D721Med (cell line): ENCODE results near the gene TNPO2.

Experiments used
- DNase-seq: peaks from one replicate; pipeline ENCODE4 v3.0.0; 2011; ENCODE audit warnings: low spot score; ENCODE audit not compliant: insufficient read length
- FAIRE-seq: peaks from 2 replicates; lab custom pipeline; 2011; peaks lifted over from hg19 to GRCh38; lab: Jason Lieb, UNC
- TF ChIP-seq, protein P1 (sequence below): IDR thresholded peaks from 2 replicates; pipeline ENCODE4 v1.5.1; 2012; ENCODE audit warnings: mild to moderate bottlenecking, control low read depth; ENCODE audit not compliant: insufficient read depth; ENCODE audit errors: missing control alignments

TNPO2 gene

DNA sequence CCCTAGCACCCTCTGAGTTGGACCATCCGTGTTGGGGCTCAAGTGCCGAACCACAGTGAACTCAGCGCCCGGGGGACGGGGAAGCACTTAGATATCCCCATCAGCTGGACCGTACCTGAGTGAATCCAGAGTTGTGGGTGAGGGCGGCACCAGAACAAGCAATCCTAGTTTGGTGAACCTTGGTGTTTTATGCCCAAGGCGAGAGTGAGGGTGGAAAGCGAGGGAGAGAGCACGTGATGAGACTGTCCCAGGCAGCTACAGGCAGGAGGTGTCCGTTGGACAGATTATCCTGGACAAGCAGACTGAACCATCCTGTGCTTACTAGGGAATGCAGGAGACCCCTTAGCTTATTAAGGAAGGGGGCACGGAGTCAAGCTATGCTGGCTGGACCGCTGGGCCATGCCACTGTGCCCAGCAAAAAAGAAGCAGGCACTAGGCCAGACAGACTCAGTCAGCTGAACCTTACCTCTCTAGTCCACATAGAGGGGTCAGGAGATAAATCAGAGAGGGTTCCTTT, 14.2 kb upstream of the TNPO2 start:
- TF ChIP-seq, protein P1, sequence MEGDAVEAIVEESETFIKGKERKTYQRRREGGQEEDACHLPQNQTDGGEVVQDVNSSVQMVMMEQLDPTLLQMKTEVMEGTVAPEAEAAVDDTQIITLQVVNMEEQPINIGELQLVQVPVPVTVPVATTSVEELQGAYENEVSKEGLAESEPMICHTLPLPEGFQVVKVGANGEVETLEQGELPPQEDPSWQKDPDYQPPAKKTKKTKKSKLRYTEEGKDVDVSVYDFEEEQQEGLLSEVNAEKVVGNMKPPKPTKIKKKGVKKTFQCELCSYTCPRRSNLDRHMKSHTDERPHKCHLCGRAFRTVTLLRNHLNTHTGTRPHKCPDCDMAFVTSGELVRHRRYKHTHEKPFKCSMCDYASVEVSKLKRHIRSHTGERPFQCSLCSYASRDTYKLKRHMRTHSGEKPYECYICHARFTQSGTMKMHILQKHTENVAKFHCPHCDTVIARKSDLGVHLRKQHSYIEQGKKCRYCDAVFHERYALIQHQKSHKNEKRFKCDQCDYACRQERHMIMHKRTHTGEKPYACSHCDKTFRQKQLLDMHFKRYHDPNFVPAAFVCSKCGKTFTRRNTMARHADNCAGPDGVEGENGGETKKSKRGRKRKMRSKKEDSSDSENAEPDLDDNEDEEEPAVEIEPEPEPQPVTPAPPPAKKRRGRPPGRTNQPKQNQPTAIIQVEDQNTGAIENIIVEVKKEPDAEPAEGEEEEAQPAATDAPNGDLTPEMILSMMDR: no peak
- no peak for FAIRE-seq
- DNase-seq: no peak

DNA sequence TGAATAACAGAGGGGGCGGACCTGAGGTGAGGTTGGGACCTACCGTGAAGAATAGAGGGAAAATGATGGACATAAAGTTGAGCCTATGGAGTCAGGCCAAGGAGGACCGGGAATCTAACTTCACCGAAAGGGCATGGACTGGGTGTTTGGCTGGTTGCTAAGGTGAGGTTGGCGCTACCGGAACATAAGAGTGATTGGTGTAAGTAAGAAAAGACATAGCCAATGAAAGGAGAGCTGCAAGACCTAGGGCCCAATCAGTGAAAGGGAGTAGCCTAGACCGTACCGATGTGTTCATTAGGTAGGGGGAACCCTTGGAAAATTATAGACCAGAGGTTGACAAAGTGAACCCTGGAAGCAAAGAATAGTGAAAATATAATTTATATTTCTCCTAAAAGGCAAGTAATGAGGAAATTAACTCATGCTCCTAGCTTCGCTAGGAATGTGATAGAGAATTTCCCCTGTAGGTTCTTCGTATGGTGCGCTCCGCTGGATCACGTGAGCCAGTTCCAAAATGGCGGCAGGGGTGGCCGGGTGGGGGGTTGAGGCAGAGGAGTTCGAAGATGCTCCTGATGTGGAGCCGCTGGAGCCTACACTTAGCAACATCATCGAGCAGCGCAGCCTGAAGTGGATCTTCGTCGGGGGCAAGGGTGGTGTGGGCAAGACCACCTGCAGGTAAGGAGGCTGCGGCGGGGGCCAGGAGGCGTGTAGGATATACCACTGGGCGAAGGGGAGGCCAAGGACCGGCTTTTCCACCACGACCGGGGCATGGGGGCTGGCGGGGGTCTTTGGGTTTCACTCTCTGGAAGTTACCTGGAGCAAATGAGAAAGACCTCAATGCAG, 13.5 kb upstream of the TNPO2 start, which contains the start of gene GET3:
TSS of gene GET3 (plus strand) at position 503 of the 840 bp plus-strand sequence. CDS start at position 512, 9 bp downstream.
- FAIRE-seq: peak; percentile 89
- TF ChIP-seq, protein P1: no peak
- peak; percentile 95 for DNase-seq

DNA sequence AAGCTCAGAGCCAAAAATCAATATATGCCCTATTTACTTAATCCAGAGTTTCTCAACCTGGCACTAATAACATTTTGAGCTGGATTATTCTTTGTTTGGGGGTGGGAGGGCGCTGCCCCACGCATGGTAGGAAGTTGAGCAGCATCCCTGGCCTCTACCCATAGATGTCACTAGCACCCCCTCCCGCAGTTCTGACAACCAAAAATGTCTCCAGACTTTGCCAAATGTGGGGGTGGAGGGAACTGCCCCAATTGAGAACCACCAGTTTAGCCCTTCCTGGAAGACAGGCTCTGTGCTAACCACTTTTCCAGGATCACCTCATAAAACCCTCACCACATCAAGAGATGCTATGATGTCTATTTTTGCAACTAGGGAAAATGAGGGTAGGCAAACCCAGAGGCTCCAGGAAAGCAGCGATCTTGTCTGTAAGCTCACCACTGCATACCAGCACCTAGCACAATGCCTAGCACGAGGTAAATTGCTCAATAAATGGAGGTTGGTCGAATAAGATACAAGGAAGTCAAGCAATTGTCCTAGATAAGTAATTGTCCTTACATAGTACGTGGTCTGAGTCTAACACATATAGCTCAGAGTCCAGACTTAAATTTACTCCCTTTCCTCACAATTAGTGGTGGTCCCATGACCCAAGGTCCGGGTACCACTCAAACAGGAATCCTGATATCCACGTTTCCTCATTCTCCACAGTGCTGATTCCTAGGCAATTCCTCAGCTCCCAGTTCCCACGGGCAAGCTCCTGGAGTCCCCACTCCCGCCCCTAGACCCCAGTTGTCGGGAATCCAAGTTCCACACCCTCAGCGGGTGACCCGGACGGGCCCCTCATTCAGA, 9.9 kb upstream of the TNPO2 start:
- no peak for DNase-seq
- FAIRE-seq: no peak
- TF ChIP-seq, protein P1: peak; percentile 46

DNA sequence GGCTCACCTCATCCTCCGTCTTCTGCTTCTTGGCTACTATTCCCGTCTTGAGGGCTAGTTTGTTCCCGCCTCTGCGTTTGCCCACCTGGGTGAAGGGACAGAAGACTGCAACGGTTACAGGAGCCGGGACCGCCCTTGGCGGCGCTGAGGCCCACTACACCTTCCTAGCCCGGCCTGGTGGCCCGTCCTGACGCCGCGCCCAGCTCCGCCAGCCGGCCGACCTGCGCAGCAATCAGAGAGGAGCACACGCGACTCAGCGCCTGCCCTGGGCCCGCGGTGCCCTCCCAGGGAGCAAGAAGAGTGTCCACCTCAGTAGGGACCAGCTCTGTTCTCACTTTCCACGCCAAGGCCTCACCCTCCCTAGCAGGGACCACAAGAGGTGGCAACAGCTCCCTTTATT, 7.6 kb upstream of the TNPO2 start:
- DNase-seq (no peak), FAIRE-seq (no peak)
- TF ChIP-seq, protein P1: no peak

DNA sequence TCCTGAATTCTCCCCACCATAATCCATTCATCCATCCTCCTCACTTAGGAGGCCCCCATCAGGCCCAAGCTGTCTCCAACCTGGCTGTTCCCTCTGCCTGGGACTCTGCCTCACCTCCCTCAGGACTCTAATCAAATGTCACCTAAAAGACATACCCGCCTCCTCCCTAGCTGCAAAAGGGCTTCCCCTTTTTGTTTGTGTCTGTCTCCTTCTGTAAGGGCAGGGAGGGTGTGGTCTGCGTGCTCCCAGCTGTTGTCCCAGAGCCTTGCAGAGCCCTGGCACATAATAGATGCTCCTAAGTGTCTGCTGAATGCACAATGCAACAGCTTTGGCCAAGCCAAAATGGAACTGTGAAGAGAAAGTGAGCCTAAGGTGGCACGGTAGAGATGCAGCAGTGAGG, 6.3 kb upstream of the TNPO2 start:
- FAIRE-seq: no peak
- TF ChIP-seq, protein P1: no peak
- no peak for DNase-seq

DNA sequence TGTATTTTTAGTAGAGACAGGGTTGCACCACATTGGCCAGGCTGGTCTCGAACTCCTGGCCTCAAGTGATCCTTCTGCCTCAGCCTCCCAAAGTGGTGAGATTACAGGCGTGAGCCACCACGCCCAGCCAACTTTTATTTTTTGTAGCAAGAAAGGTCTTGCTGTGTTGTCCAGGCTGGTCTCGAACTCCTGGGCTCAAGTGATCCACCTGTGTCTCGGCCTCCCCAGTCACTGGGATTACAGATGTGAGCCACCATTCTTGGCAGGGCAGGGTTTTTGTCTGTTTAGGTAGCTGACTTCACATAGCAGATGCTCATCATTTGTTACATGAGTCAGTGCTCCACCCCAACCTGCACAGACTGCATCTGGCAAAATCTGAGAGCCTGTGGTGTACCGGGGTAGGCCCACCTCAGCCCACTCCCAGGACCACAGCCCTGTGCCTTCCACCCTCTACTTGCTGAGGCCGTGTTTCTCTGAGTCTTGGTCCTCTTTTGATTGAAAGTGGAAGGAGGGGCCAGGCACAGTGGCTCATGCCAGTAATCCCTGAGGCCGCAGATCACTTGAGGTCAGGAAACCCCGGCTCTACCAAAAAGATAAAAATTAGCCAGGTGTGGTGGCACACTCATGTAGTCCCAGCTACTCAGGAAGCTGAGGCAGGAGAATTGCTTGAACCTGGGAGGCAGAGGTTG, 4.2 kb upstream of the TNPO2 start:
- FAIRE-seq (no peak), DNase-seq (no peak)
- TF ChIP-seq, protein P1: no peak
